GM21576 (cell line): ENCODE results near the gene RNU1-2.
"Not testable (repeated sequence)": the region's sequence is repeated elsewhere in the genome, so short reads cannot be mapped to it uniquely, and the experiment has no call there.

Experiments
- ATAC-seq: cut with Tn5 transposase; IDR thresholded peaks from one replicate; pipeline ENCODE4 v1.9.1; 2021; ENCODE audit warnings: mild to moderate bottlenecking, moderate library complexity; ENCODE audit not compliant: unreplicated experiment

Gene RNU1-2

GRCh38 chr1:16924919-16925477, 29.2 kb downstream of the RNU1-2 start:
- no peak for ATAC-seq

- no peak for ATAC-seq
Observed at GRCh38 chr1:16925635-16926490, 30.1 kb downstream of the RNU1-2 start.

- ATAC-seq, result no peak
Observed at GRCh38 chr1:16926491-16927073, 30.8 kb downstream of the RNU1-2 start.

GRCh38 chr1:16927256-16927655, 31.5 kb downstream of the RNU1-2 start:
- ATAC-seq, result no peak

- ATAC-seq, result no peak
Observed at GRCh38 chr1:16927711-16928485, 32.1 kb downstream of the RNU1-2 start.

- ATAC-seq, result not testable (repeated sequence)
Observed at GRCh38 chr1:16929146-16930041, 33.6 kb downstream of the RNU1-2 start.

- not testable (repeated sequence) for ATAC-seq
Observed at GRCh38 chr1:16931206-16931934, 35.6 kb downstream of the RNU1-2 start.

GRCh38 chr1:16933945-16934344, 38.2 kb downstream of the RNU1-2 start:
- ATAC-seq, result not testable (repeated sequence)

GRCh38 chr1:16936580-16936979, 40.8 kb downstream of the RNU1-2 start:
- ATAC-seq, result not testable (repeated sequence)

- ATAC-seq, result no peak
Observed at GRCh38 chr1:16938351-16939321, 42.9 kb downstream of the RNU1-2 start.

GRCh38 chr1:16939386-16940180, 43.8 kb downstream of the RNU1-2 start:
- ATAC-seq, result not testable (repeated sequence)

- no peak for ATAC-seq
Observed at GRCh38 chr1:16944038-16944437, 48.3 kb downstream of the RNU1-2 start.

- not testable (repeated sequence) for ATAC-seq
Observed at GRCh38 chr1:16945512-16945911, 49.7 kb downstream of the RNU1-2 start.
